ENCODE measurements around the gene NUDT4. TPM values are rescaled to one million over a fixed set of nuclear protein-coding genes. Genes with fewer than 3 reads are reported as not detected.
A peak's percentile ranks its signal among the peaks of the same experiment; 100 is the strongest.

The NUDT4 gene
- 29.2 and 42.9 TPM in 2 replicates for total RNA-seq (2014; rRNA removed; shearing (Covaris generic))
- 48.1 and 55.2 TPM in 2 replicates for polyA plus RNA-seq (2015; cell fraction: cytosol; rRNA removed)
- 26.3 and 32.2 TPM in 2 replicates for polyA plus RNA-seq (2015; cell fraction: nucleus; rRNA removed)

DNA sequence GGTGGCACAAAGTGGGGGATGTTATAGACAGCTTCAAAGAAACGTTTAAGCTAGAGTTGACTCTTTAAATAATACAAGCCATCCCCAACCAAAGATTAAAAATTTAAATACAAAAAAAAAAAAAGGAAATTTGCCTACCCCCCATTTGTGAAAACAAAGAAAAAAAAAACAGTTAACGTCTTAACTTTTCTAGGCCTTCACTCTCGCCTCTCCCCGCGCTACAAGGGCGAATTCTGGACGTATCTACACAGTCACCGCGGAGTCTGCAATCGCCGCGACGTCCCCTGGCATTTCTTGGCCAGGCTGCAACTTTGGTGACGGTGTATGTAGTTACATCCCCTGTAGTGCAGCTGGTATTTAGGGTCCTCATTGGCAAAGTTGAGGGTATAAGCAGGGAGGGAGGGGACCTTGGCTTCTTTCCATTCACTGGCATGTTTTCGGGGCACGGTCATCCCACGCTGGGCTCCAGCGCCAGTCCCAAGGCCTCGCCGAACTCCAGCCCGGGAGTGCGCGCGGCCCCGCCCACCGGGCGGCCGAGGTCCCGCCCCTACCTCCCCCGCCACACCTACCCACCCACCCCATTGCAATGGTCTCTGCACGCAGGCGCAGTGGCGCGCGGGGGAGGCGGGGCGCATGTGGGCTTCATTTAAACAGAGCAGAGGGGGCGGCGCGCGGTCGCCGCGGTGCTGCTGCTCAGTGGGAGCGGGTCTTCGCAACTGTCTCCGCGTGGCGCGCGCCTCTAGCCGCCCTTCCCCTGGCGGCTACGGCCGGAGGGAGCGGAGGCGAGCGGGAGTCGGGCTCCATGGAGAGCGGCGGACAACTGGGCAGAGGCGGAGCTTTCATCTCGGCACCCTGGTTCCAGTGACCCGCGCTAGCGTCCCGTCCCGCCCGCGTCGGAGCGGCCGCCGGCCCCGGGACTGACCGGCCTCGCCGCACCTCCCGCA, at the start of gene NUDT4:
NUDT4 (plus strand) TSS at position 674 of the 944 bp plus-strand sequence. CDS start 398 bp downstream, outside the sequence.
- peak; percentile 86 for DNase-seq (ENCODE audit: low read depth)

GRCh38 chr12:93333054-93333453, 44.7 kb upstream of the NUDT4 start:
- no peak for DNase-seq (ENCODE audit: low read depth)

- no peak for DNase-seq (ENCODE audit: low read depth)
Measured at GRCh38 chr12:93333828-93334227, 43.9 kb upstream of the NUDT4 start.

- DNase-seq (ENCODE audit: low read depth), result no peak
Measured at GRCh38 chr12:93335603-93336162, 42.0 kb upstream of the NUDT4 start.

DNA sequence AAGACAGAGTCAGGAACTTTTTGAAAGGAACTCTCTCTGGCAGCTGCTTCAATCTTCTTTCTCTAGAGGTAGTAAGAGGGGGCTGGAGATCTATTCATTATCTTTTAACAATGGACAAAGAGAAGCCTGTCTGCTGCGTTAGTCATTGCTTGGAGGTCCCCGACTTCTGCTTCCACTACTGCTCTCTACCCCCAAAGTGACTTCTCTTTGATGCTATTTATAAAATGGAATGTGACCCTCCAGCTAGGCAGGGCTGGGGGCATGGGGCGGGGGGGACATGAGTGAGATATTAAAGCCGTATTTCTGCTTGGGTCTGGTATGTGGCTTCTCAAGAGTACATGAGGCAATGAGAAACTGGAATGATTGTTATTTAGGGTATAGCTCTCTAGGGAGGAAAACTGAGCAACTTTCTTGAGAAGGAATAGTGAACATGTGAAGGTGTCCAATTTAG, 41.4 kb upstream of the NUDT4 start:
- peak; percentile 88 for DNase-seq (ENCODE audit: low read depth)

GRCh38 chr12:93338598-93338997, 39.1 kb upstream of the NUDT4 start:
- no peak for DNase-seq (ENCODE audit: low read depth)

GRCh38 chr12:93339695-93340094, 38.0 kb upstream of the NUDT4 start:
- DNase-seq (ENCODE audit: low read depth), result no peak

- no peak for DNase-seq (ENCODE audit: low read depth)
Measured at GRCh38 chr12:93341409-93342049, 36.2 kb upstream of the NUDT4 start.

DNA sequence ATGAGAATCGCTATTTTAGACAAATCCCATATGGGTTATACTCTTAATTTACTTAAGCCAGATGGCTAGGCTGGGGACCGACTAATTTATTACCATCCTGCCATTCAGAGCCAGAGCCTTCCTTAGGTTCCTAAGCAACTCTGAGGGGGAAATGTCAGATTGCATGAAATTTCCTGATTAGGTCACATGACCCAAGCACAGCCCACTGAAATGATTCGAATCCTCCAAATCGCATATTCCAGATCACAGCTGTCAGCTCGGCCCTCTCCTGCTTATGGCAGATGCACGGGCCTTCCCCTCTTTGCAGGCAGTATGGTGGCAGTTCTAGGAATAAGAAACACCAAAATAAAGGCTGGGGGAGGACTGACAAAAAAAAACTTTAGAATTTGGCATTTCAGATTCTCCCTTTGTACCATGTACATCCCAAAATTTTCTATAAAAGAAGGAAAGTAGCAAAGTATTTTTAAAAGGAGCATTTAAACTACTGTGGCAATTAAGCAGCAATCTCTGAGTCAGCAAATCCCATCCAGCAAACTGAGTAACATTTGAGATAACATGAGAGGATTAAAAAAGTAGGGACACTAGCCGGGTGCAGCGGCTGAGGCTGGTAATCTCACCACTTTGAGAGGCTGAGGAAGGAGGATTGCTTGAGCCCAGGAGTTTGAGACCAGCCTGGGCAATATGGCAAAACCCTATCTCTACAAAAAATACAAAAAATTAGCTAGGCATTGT, 30.5 kb upstream of the NUDT4 start:
- no peak for DNase-seq (ENCODE audit: low read depth)

DNA sequence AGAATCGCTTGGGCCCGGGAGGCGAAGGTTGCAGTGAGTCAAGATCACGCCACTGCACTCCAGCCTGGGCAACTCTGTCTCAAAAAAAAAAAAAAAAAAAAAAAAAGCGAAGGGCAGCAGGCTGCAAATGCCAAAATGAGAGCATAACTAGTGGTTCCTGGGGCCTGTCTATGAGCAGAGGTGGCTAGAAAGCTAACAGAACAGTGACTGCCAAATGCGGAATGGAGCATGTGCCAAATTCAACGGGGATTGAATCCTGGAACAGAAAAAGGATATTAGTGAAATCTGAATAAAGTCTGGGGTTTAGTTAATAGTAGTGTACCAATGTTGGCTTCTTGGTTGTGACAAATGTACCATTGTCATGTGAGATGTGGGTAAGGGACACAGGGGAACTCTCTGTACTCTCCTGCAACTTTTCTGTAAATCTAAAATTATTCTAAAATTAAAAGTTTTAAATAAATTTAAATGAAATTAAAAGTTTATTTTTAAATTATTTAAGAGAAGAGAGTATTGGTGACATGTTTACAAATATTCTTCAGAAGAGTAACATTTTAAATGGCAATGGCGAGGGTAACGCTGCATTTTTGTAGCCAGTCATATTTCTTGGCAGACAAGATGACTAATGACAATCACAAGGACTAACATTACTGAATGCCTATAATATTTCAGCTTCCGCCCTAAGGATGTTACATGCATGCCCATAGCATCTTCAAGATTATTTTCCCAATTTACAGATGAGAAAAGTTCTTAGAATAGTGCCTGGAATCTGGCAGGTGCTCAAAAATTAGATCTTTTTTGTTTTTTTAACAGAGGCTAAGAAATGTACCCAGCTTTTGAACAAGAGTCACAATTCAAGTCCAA, 28.9 kb upstream of the NUDT4 start:
- no peak for DNase-seq (ENCODE audit: low read depth)

DNA sequence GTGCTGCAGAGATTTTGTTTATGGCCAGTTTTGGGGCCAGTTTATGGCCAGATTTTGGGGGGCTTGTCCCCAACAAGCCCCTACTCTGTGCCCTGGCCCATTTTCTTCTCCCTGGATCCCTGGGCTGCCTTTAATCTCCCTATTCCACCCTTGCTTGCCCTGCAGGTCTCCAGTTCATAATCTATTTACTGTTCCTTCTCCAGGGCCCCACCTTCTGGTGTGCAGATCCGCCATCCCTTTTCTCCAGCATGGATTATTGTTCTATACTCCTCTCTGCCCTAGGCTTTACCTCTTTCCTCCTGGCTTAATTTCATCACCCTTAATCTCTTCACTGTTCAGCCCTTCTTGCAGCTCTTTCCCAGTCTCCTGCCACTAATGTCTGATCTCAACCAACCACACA, 26.0 kb upstream of the NUDT4 start:
- no peak for DNase-seq (ENCODE audit: low read depth)

GRCh38 chr12:93352321-93352720, 25.4 kb upstream of the NUDT4 start:
- no peak for DNase-seq (ENCODE audit: low read depth)

DNA sequence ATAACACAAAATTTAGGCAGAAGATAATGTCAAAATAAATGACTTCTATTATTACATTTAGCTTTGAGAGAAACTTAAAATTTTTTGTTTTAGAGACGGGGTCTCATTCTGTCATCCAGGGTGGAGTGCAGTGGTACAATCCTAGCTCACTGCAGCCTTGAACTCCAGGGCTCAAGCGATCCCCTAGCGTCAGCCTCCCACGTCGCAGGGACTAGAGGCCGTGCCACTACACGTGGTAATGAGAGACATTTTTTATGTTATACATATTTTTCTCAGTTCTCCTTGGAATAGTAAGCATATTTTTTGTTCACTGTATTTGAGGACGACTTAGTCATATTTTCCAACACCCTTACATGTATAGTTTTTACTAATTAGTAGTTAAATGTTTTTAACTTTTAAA, 21.5 kb upstream of the NUDT4 start:
- DNase-seq (ENCODE audit: low read depth), result no peak

GRCh38 chr12:93358058-93358457, 19.7 kb upstream of the NUDT4 start:
- no peak for DNase-seq (ENCODE audit: low read depth)

DNA sequence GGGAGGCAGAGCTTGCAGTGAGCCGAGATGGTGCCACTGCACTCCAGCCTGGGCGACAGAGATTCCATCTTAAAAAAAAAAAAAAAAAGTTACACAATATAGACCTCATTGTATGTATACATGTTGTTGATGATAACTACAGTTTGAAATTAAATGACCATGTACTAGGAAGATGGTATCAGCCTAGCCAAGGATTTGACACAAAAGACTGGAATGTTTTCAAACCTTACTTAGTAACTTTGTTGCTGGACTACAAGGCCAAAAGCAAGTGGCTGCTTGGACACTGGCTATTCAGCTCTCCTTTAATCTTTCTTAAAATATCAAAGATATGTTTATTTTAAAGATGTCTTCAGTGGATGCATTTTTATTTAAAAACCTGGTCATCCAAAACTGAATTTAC, 18.9 kb upstream of the NUDT4 start:
- no peak for DNase-seq (ENCODE audit: low read depth)

DNA sequence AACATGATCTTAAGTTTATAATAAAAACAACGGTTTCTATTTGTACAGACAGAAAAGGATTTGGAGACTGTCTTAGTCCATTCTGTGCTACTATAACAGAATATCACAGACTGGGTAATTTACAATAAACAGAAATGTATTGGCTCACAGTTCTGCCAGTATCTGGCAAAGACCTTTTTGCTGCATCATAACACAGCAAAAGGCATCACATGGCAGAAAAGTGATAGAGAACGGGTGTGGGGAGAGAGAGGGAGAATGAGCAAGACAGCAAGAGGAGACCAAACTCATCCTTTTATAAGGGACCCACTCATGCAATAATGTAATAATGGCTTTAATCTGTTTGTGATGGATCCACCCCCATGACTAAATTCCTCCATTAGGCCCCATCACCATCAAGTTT, 17.0 kb upstream of the NUDT4 start:
- DNase-seq (ENCODE audit: low read depth), result no peak

GRCh38 chr12:93361151-93361919, 16.4 kb upstream of the NUDT4 start:
- peak; percentile 37 for DNase-seq (ENCODE audit: low read depth)

DNA sequence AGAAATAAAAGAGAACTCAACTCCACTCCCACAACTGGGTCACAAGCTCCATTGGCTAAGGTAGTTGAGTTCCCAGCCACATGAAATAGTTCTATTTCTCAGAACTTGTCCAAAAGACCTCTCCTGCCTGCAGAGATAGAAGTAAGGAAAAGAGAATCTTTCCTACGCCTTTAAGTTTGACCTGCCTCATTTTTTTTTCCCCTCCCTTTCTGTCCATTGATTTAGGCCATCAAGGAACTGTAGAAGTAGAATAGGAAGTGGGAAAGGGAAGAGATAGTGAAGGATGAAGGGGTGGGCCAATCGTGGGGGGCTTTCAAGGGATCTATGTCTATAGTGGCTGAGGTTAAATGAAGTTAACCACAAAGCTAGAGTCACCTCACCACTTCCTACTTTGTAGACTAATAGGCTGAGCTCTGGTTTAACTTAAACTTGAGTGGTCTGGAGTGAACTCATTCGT, 13.9 kb upstream of the NUDT4 start:
- peak; percentile 54 for DNase-seq (ENCODE audit: low read depth)

All from HT1080 (cell line).